Activated CD4-positive, alpha-beta T cell treated with anti-CD3 and anti-CD28 coated beads, Interleukin-2, amount 10 ng/mL, durations not matched to agents 24 days and 14 days (primary cell): Measurements from ENCODE around the gene HSFX3. TPM values are rescaled to one million over a fixed set of nuclear protein-coding genes. Genes with fewer than 3 reads are reported as not detected.
A peak's percentile ranks its signal among the peaks of the same experiment; 100 is the strongest.
"Not testable (repeated sequence)": the region's sequence is repeated elsewhere in the genome, so short reads cannot be mapped to it uniquely, and the experiment has no call there.

Source experiments
- DNase-seq: peaks from one replicate; pipeline ENCODE4 v3.0.0; 2022
- H3K27ac Mint-ChIP-seq: one replicate; pipeline ENCODE4 v1.8.0; 2022; ENCODE audit warnings: mild to moderate bottlenecking, mixed read lengths
- H3K27me3 Mint-ChIP-seq: one replicate; pipeline ENCODE4 v1.8.0; 2022; ENCODE audit warnings: mixed read lengths
- H3K36me3 Mint-ChIP-seq: one replicate; pipeline ENCODE4 v1.8.0; 2022; ENCODE audit warnings: low read depth, mild to moderate bottlenecking, mixed read lengths
- H3K4me1 Mint-ChIP-seq: one replicate; pipeline ENCODE4 v1.8.0; 2021; ENCODE audit warnings: mixed read lengths
- H3K4me3 Mint-ChIP-seq: one replicate; pipeline ENCODE4 v1.8.0; 2022; ENCODE audit warnings: mild to moderate bottlenecking, moderate library complexity, mixed read lengths
- H3K9me3 Mint-ChIP-seq: one replicate; pipeline ENCODE4 v1.8.0; 2021; ENCODE audit warnings: mixed read lengths
- intact Hi-C: fragments of 100-400 bp; cut with micrococcal nuclease; formaldehyde crosslinking; loops from one replicate; pipeline ENCODE4 v1.15.1; 2023
- total RNA-seq: library from RNA; stranded (reverse); gene quantifications from 2 replicates; pipeline ENCODE4 v1.2.3, GENCODE V29; 2022

The HSFX3 gene
- total RNA-seq, 1 donor from 2014 or later, result not detected

DNA sequence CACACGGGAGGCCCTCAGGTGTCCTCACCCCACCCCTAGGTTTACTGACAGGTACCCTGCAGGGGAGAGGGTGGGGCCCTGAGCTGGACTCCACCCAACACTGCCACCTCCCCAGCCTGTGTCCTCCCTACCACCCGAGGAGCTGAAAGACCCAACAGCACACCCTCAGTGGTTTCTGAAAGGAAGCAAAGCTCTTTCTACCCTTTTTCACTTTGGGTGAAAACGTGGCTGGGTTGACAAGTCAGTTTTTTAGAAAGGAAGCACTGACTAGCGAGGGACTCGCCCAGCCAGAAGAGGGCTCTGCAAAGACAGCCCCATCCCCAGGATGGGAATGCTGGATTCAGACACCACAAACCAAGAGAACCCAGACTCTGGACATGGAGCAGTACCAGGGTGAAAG, 46.8 kb downstream of the HSFX3 start:
- intact Hi-C loops, result loop anchor here (10.0 kb wide), 1 partner anchor 1892 kb away; the partner anchor contains the start of gene VMA21
- H3K4me1 Mint-ChIP-seq, result peaks cover 35% of the 10 kb centered on the region
- H3K36me3 Mint-ChIP-seq, result peaks cover 25% of the 10 kb centered on the region
- not testable (repeated sequence) for H3K27me3 Mint-ChIP-seq, H3K9me3 Mint-ChIP-seq
- H3K4me3 Mint-ChIP-seq, result peak overlapping the region; percentile 21
- H3K27ac Mint-ChIP-seq, result peak overlapping the region; percentile 82
- peak; percentile 73 for DNase-seq

DNA sequence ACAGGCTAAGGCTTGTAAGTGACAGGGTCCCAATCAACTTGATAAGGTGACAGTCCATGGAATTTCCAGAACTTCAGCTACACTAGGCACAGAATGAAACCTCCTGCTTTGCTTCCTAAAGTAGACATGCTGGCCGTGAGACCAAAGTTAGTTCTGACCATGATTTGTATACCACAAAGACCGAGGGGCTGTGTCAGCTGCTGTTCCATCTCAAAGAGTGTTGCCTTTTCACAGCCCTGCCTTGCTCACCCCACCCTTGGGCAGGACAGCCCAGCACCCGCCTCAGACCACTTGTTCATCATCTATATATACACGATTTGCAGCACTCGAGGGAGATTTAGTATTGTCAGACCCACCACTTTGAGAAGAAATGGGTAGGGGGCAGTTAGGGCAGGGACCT, 50.0 kb downstream of the HSFX3 start:
- no peak for DNase-seq
- no peaks in the 10 kb centered on the region for H3K9me3 Mint-ChIP-seq
- no peak overlapping the region for H3K4me3 Mint-ChIP-seq
- H3K36me3 Mint-ChIP-seq, result peaks cover 37% of the 10 kb centered on the region
- intact Hi-C loops, result loop anchor here (10.0 kb wide), 1 partner anchor 1895 kb away; the partner anchor contains the start of gene VMA21
- H3K27ac Mint-ChIP-seq, result peak overlapping the region; percentile 70
- peaks cover 30% of the 10 kb centered on the region for H3K4me1 Mint-ChIP-seq
- no peaks in the 10 kb centered on the region for H3K27me3 Mint-ChIP-seq

DNA sequence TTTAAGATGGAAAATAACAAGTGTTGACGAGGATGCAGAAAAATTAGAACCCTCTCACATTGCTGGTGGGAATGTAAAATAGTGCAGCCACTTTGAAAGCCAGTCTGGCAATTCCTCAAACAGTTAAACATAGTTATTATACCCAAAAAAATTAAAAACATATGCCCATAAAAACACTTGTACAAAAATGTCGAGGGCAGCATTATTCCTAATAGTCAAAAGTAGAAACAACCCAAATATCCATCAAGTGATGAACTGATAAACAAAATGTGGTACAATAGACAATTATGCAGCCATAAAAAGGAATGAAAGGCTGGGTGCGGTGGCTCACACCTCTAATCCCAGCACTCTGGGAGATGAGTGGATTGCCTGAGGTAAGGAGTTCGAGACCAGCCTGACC, 51.0 kb downstream of the HSFX3 start:
- H3K27me3 Mint-ChIP-seq, result no peaks in the 10 kb centered on the region
- no peak for DNase-seq
- H3K27ac Mint-ChIP-seq, result no peak overlapping the region
- peaks cover 23% of the 10 kb centered on the region for H3K4me1 Mint-ChIP-seq
- H3K4me3 Mint-ChIP-seq, result no peak overlapping the region
- H3K36me3 Mint-ChIP-seq, result peaks cover 37% of the 10 kb centered on the region
- intact Hi-C loops, result no loop called here
- H3K9me3 Mint-ChIP-seq, result no peaks in the 10 kb centered on the region

Other genes starting within 250 kb of the HSFX3 start
- 43.9 and 44.9 TPM in 2 replicates for gene IDS, start 44.6 kb downstream of the HSFX3 start, total RNA-seq
- 24.8 and 28.6 TPM in 2 replicates for gene EOLA1, start 8.9 kb downstream of the HSFX3 start, total RNA-seq
- gene MAGEA9B, start 37.5 kb upstream of the HSFX3 start, total RNA-seq, result not detected in 2 replicates
- 0.28 TPM in 1 of 2 replicates, not detected in the other for gene HSFX2, start 45.4 kb upstream of the HSFX3 start, total RNA-seq
- 16.4 and 18.2 TPM in 2 replicates for gene TMEM185A, start 81.9 kb upstream of the HSFX3 start, total RNA-seq
- gene MAGEA11, start 162.1 kb upstream of the HSFX3 start, total RNA-seq, result not detected in 2 replicates
- 0.50 and 0.58 TPM in 2 replicates for gene HSFX1, start 224.1 kb upstream of the HSFX3 start, total RNA-seq
- gene MAGEA9, start 232.0 kb upstream of the HSFX3 start, total RNA-seq, result not detected in 2 replicates